Endothelial cell (in vitro differentiated cells): Measurements from ENCODE around the gene ORM2. TPM values are rescaled to one million over a fixed set of nuclear protein-coding genes. Genes with fewer than 3 reads are reported as not detected.
A peak's percentile ranks its signal among the peaks of the same experiment; 100 is the strongest.
"Not testable (repeated sequence)": the region's sequence is repeated elsewhere in the genome, so short reads cannot be mapped to it uniquely, and the experiment has no call there.

Experiments
- DNase-seq: peaks from one replicate; pipeline ENCODE4 v3.0.0; 2021; ENCODE audit warnings: low spot score
- H3K27ac Mint-ChIP-seq: one replicate; pipeline ENCODE4 v1.8.0; 2021; ENCODE audit warnings: mixed read lengths, inconsistent platforms; ENCODE audit not compliant: unreplicated experiment
- H3K27me3 Mint-ChIP-seq: one replicate; pipeline ENCODE4 v1.8.0; 2021; ENCODE audit warnings: mild to moderate bottlenecking, moderate library complexity, mixed read lengths, inconsistent platforms; ENCODE audit not compliant: unreplicated experiment
- H3K36me3 Mint-ChIP-seq: one replicate; pipeline ENCODE4 v1.8.0; 2021; ENCODE audit warnings: mild to moderate bottlenecking, low read depth, mixed read lengths, inconsistent platforms; ENCODE audit not compliant: unreplicated experiment
- H3K4me1 Mint-ChIP-seq: one replicate; pipeline ENCODE4 v1.8.0; 2021; ENCODE audit warnings: mild to moderate bottlenecking, mixed read lengths, inconsistent platforms; ENCODE audit not compliant: unreplicated experiment
- H3K4me3 Mint-ChIP-seq: one replicate; pipeline ENCODE4 v1.8.0; 2021; ENCODE audit warnings: mild to moderate bottlenecking, mixed read lengths, inconsistent platforms; ENCODE audit not compliant: unreplicated experiment
- H3K9me3 Mint-ChIP-seq: one replicate; pipeline ENCODE4 v1.8.0; 2021; ENCODE audit warnings: mixed read lengths, inconsistent platforms; ENCODE audit not compliant: unreplicated experiment
- long read RNA-seq: library from polyadenylated mRNA; unstranded; transcript quantifications from one replicate; pipeline ENCODE4 v2.0.0, GENCODE V29; 2020; ENCODE audit not compliant: unreplicated experiment
- total RNA-seq: library from RNA; stranded (reverse); fragmentation: NEBNext Ultra II Directional; extraction: Animal tissue kit (Norgen Biotek cat#: 25700); gene quantifications from one replicate; pipeline ENCODE4 v1.2.1, GENCODE V29; 2021; ENCODE audit not compliant: unreplicated experiment
- TF ChIP-seq, protein P1 (sequence below): fragments of 200-600 bp; sonication (generic); IDR thresholded peaks from one replicate; pipeline ENCODE4 v1.5.0; 2021; ENCODE audit warnings: antibody characterized with exemption; ENCODE audit not compliant: unreplicated experiment

ORM2 gene
- total RNA-seq: not detected
- long read RNA-seq, partial matches to known transcripts: 0 of 1 reads
- long read RNA-seq, other reads (novel, unspliced or antisense): 1 of 1 reads

- DNase-seq, H3K27me3 Mint-ChIP-seq: not testable (repeated sequence)
These were observed at the start of gene ORM2 for GRCh38 chr9:114329625-114330022. Gene ORM2, plus strand, starts transcription at chr9:114329869. Its CDS starts 36 bp downstream, at chr9:114329905.

GRCh38 chr9:114280636-114281472 lies 48.8 kb upstream of the ORM2 start:
- Mint-ChIP-seq H3K4me3 (no peak overlapping the region), H3K27me3 (peaks cover 7% of the 10 kb centered on the region), H3K36me3 (peaks cover 43% of the 10 kb centered on the region), H3K4me1 (peaks cover 10% of the 10 kb centered on the region), H3K27ac (no peak overlapping the region), H3K9me3 (no peaks in the 10 kb centered on the region)
- no peak for DNase-seq
- TF ChIP-seq, protein P1, sequence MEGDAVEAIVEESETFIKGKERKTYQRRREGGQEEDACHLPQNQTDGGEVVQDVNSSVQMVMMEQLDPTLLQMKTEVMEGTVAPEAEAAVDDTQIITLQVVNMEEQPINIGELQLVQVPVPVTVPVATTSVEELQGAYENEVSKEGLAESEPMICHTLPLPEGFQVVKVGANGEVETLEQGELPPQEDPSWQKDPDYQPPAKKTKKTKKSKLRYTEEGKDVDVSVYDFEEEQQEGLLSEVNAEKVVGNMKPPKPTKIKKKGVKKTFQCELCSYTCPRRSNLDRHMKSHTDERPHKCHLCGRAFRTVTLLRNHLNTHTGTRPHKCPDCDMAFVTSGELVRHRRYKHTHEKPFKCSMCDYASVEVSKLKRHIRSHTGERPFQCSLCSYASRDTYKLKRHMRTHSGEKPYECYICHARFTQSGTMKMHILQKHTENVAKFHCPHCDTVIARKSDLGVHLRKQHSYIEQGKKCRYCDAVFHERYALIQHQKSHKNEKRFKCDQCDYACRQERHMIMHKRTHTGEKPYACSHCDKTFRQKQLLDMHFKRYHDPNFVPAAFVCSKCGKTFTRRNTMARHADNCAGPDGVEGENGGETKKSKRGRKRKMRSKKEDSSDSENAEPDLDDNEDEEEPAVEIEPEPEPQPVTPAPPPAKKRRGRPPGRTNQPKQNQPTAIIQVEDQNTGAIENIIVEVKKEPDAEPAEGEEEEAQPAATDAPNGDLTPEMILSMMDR: no peak

More at GRCh38 chr9:114329625-114330022, at the start of gene ORM2:
- not testable (repeated sequence) for H3K4me3 Mint-ChIP-seq, H3K4me1 Mint-ChIP-seq, H3K9me3 Mint-ChIP-seq, H3K36me3 Mint-ChIP-seq
- peak within 1 kb of the TSS; percentile 20 for H3K27ac Mint-ChIP-seq

DNA sequence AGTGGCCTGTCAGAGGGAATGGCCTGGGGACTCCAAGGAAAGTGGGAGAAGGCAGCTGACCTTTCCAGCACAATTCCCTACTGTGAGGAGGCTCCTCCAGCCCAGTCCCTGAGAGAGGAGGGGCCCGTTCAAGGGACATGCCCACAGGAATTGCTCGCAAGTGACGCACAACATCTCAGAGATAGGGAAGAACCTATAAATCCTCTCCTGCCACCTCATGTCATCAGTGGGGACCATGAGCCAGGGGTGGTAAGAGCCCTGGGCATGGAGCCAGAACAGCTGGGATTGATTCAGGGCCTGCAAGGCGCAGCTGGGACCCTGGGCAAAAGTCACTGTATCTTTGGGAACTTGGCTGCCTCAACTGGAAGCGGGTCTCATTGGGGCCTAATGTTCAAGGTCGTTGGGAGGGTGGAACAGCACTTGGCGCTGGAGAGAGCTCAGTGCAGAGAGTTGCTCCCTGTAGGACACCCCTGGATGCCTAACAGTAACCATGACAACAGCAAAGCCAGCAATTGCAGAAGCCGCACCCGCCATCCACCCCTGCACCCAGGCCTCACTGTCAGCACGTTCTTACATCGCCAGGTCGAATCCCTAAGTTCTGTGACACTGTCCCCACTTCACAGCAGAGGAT lies 48.1 kb upstream of the ORM2 start:
- peaks cover 10% of the 10 kb centered on the region for H3K4me1 Mint-ChIP-seq
- DNase-seq: no peak

GRCh38 chr9:114282104-114282485 lies 47.6 kb upstream of the ORM2 start:
- no peak for DNase-seq
- peaks cover 9% of the 10 kb centered on the region for H3K27me3 Mint-ChIP-seq
- H3K4me3 Mint-ChIP-seq: no peak overlapping the region
- no peak overlapping the region for H3K27ac Mint-ChIP-seq
- peaks cover 32% of the 10 kb centered on the region for H3K36me3 Mint-ChIP-seq
- H3K9me3 Mint-ChIP-seq: no peaks in the 10 kb centered on the region
- TF ChIP-seq, protein P1: no peak
- peaks cover 10% of the 10 kb centered on the region for H3K4me1 Mint-ChIP-seq

More for the DNA sequence above, 48.1 kb upstream of the ORM2 start:
- Mint-ChIP-seq H3K27me3 (peaks cover 9% of the 10 kb centered on the region), H3K27ac (no peak overlapping the region), H3K4me3 (no peak overlapping the region), H3K9me3 (no peaks in the 10 kb centered on the region), H3K36me3 (peaks cover 37% of the 10 kb centered on the region)
- TF ChIP-seq, protein P1: no peak

DNA sequence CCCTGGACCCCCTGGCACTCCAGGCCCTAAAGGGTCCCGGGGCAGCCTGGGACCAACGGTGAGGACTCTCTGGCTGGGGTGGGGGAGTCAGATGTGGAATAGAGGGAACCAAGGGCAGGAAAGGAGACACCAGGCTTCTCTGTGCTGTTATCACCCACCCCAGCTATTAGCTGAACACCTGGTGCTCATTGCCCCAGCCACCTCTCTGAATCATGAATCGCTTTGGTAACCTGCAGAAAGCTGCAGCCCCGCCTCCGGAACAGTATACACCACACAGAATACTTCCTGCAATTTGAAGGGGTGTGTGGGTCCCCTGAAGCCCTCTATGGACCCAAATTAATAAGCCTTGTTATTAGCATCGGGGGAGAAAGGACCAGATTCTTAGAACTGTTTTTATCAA lies 47.2 kb upstream of the ORM2 start:
- Mint-ChIP-seq H3K9me3 (no peaks in the 10 kb centered on the region), H3K36me3 (peaks cover 27% of the 10 kb centered on the region), H3K27ac (no peak overlapping the region), H3K4me3 (no peak overlapping the region), H3K4me1 (peaks cover 12% of the 10 kb centered on the region), H3K27me3 (peaks cover 9% of the 10 kb centered on the region)
- DNase-seq: no peak
- TF ChIP-seq, protein P1: no peak
